HepG2 (cell line): ENCODE measurements around the gene CDK6. TPM values are rescaled to one million over a fixed set of nuclear protein-coding genes. Genes with fewer than 3 reads are reported as not detected.

Experiments used
- BCLAF1 ChIP-seq: fragments of 450-650 bp; IDR thresholded peaks from 2 replicates; pipeline ENCODE4 v1.6.1; 2017; ENCODE audit warnings: mild to moderate bottlenecking
- HDAC2 ChIP-seq: sonication (generic); formaldehyde crosslinking; IDR thresholded peaks from 2 replicates; pipeline ENCODE4 v1.4.0; 2020; ENCODE audit warnings: missing genetic modification reagents
- MAZ ChIP-seq, 2 experiments: sonication (generic) in 1 of 2; formaldehyde crosslinking in 1 of 2; IDR thresholded peaks; 2 replicates each; pipeline versions ENCODE4 v1.5.0 to v1.6.1; 2012 to 2020; ENCODE audit warnings: low read depth in 2 of 2, mild to moderate bottlenecking in 2 of 2, borderline replicate concordance in 1 of 2, improper control_type of control experiment in 1 of 2, low read length in 1 of 2, missing genetic modification reagents in 1 of 2, moderate library complexity in 1 of 2
- NPAS2 ChIP-seq: sonication (generic); formaldehyde crosslinking; IDR thresholded peaks from 2 replicates; pipeline ENCODE4 v1.8.0; 2022; ENCODE audit warnings: mild to moderate bottlenecking, missing genetic modification reagents, borderline replicate concordance
- SNAI1 ChIP-seq: sonication (generic); formaldehyde crosslinking; IDR thresholded peaks from 2 replicates; pipeline ENCODE4 v1.5.0; 2020; ENCODE audit warnings: mild to moderate bottlenecking, missing genetic modification reagents, borderline replicate concordance
- SP2 ChIP-seq: sonication (generic); formaldehyde crosslinking; IDR thresholded peaks from 2 replicates; pipeline ENCODE4 v1.5.1; 2020; ENCODE audit warnings: mild to moderate bottlenecking, missing genetic modification reagents
- SSRP1 ChIP-seq: IDR thresholded peaks from 2 replicates; pipeline ENCODE4 v1.6.1; 2016; ENCODE audit warnings: control low read depth
- THAP8 ChIP-seq: sonication (generic); formaldehyde crosslinking; IDR thresholded peaks from 2 replicates; pipeline ENCODE4 v1.5.1; 2020; ENCODE audit warnings: missing genetic modification reagents, mild to moderate bottlenecking, borderline replicate concordance
- THRA ChIP-seq: sonication (generic); formaldehyde crosslinking; IDR thresholded peaks from 2 replicates; pipeline ENCODE4 v1.4.0; 2020; ENCODE audit warnings: missing genetic modification reagents, borderline replicate concordance
- TRIM24 ChIP-seq: sonication (generic); formaldehyde crosslinking; IDR thresholded peaks from 2 replicates; pipeline ENCODE4 v1.8.0; 2022; ENCODE audit warnings: mild to moderate bottlenecking, missing genetic modification reagents
- ZBTB46 ChIP-seq: sonication (generic); formaldehyde crosslinking; IDR thresholded peaks from 2 replicates; pipeline ENCODE4 v1.4.0; 2020; ENCODE audit warnings: mild to moderate bottlenecking, missing genetic modification reagents, borderline replicate concordance
- ZFP36 ChIP-seq: fragments of 150-350 bp; IDR thresholded peaks from 2 replicates; pipeline ENCODE4 v1.6.1; 2018; ENCODE audit warnings: borderline replicate concordance, low read length, low read depth; ENCODE audit not compliant: partially characterized antibody
- ZNF280B ChIP-seq: sonication (generic); formaldehyde crosslinking; IDR thresholded peaks from 2 replicates; pipeline ENCODE4 v1.5.0; 2020; ENCODE audit warnings: missing genetic modification reagents, mild to moderate bottlenecking, borderline replicate concordance
- ZNF850 ChIP-seq: sonication (generic); formaldehyde crosslinking; conservative IDR thresholded peaks from 2 replicates; pipeline ENCODE4 v1.9.0; 2021; ENCODE audit warnings: mild to moderate bottlenecking, missing genetic modification reagents
- polyA plus RNA-seq, 8 experiments: library from polyadenylated mRNA; depleted of rRNA in 3 of 8; stranded (reverse) in 7 of 8; unstranded in 1 of 8; fragments of >200 nt; fragmentation: Illumina TruSeq in 4 of 8; extraction: Trizol in 4 of 8; gene quantifications; 2 replicates each; pipeline versions ENCODE4 v1.2.1 to v1.2.3, GENCODE V29; 2011 to 2016; ENCODE audit warnings: low read depth in 4 of 8, missing spikeins in 1 of 8, mixed read lengths in 1 of 8; ENCODE audit not compliant: insufficient read depth in 1 of 8
- total RNA-seq, 5 experiments: library from RNA; depleted of rRNA; stranded (reverse); fragments of >200 nt; fragmentation: Illumina TruSeq; extraction: Trizol; gene quantifications; 2 replicates each; pipeline ENCODE4 v1.2.3, GENCODE V29; 2016; ENCODE audit warnings: low read depth in 1 of 5
- TF ChIP-seq, protein P1 (sequence below): sonication (generic); formaldehyde crosslinking; IDR thresholded peaks from 2 replicates; pipeline ENCODE4 v1.4.0; 2020; ENCODE audit warnings: mild to moderate bottlenecking, missing genetic modification reagents
- TF ChIP-seq, protein P2 (sequence below): IDR thresholded peaks from 2 replicates; pipeline ENCODE4 v1.6.1; 2018; ENCODE audit warnings: missing genetic modification reagents, mild to moderate bottlenecking, missing compliant biosample characterization

Gene CDK6
- total and polyA plus RNA-seq, 2 of the 13 experiments (the other 11 are each of a cell fraction or from before 2014, with no cell fraction given) = 34.6 to 90.8 TPM

GRCh38 chr7:92834507-92835260, 1.7 kb downstream of the CDK6 start (continued):
- no peak for TF ChIP-seq BCLAF1
- TF ChIP-seq NPAS2 (CRISPR knock-in tag) = no peak
- no peak for TF ChIP-seq THRA (CRISPR knock-in tag)
- TF ChIP-seq MAZ (IDR thresholded peaks at IDR 0.05; ENCODE audit: borderline replicate concordance, low read depth, low read length) = no peak
- TF ChIP-seq MAZ (CRISPR knock-in tag; IDR thresholded peaks at IDR 0.05; ENCODE audit: low read depth) = no peak; the same call in 1 of the 2 replicates
- TF ChIP-seq, protein P1, sequence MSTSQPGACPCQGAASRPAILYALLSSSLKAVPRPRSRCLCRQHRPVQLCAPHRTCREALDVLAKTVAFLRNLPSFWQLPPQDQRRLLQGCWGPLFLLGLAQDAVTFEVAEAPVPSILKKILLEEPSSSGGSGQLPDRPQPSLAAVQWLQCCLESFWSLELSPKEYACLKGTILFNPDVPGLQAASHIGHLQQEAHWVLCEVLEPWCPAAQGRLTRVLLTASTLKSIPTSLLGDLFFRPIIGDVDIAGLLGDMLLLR (CRISPR knock-in tag) = 0 out of 2 replicates have a peak, but pooled peaks have one; percentile 20
- TF ChIP-seq TRIM24 (CRISPR knock-in tag) = no peak
- TF ChIP-seq ZFP36 = no peak
- TF ChIP-seq SNAI1 (CRISPR knock-in tag) = 0 out of 2 replicates have a peak, but pooled peaks have one; percentile 60
- TF ChIP-seq ZBTB46 = 0 out of 2 replicates have a peak, but pooled peaks have one; percentile 31
- TF ChIP-seq SSRP1 (CRISPR knock-in tag) = no peak
- TF ChIP-seq ZNF280B (CRISPR knock-in tag) = no peak; the same call in 1 of the 2 replicates
- TF ChIP-seq THAP8 (CRISPR knock-in tag) = no peak
- TF ChIP-seq, protein P2, sequence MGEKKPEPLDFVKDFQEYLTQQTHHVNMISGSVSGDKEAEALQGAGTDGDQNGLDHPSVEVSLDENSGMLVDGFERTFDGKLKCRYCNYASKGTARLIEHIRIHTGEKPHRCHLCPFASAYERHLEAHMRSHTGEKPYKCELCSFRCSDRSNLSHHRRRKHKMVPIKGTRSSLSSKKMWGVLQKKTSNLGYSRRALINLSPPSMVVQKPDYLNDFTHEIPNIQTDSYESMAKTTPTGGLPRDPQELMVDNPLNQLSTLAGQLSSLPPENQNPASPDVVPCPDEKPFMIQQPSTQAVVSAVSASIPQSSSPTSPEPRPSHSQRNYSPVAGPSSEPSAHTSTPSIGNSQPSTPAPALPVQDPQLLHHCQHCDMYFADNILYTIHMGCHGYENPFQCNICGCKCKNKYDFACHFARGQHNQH = no peak
- no peak for TF ChIP-seq ZNF850 (CRISPR knock-in tag)
- no peak for TF ChIP-seq HDAC2 (CRISPR knock-in tag)
- no peak for TF ChIP-seq SP2 (CRISPR knock-in tag)
